Activated CD4-positive, alpha-beta T cell treated with anti-CD3 and anti-CD28 coated beads for 24 hours (primary cell): ENCODE results near the gene ENPP7.
"Not testable (repeated sequence)": the region's sequence is repeated elsewhere in the genome, so short reads cannot be mapped to it uniquely, and the experiment has no call there.

Experiments
- DNase-seq, 2 donors: peaks; one replicate each; pipeline ENCODE4 v3.0.0-alpha.2; 2020; ENCODE audit warnings: low read depth in 2 of 2

ENPP7 gene

DNA sequence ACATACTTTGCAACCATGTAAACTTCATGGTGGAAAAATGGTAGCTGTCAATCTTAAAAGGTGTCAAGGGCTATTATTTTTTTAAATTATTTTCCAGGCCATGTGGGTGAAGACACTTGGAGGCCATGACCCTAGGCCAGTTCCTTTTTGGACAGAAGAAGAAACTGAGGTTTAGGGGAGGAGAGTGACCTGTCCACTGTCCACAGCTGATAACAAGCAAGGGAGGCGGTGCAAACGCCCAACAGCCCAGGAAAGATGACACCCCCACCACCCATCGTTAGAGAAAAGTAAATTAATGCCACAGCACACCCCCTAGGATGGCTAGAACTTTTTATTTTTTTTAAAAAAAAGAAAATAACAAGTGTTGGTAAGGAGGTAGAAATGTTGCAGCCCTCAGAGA lies 19.2 kb downstream of the ENPP7 start:
- no peak for DNase-seq

DNA sequence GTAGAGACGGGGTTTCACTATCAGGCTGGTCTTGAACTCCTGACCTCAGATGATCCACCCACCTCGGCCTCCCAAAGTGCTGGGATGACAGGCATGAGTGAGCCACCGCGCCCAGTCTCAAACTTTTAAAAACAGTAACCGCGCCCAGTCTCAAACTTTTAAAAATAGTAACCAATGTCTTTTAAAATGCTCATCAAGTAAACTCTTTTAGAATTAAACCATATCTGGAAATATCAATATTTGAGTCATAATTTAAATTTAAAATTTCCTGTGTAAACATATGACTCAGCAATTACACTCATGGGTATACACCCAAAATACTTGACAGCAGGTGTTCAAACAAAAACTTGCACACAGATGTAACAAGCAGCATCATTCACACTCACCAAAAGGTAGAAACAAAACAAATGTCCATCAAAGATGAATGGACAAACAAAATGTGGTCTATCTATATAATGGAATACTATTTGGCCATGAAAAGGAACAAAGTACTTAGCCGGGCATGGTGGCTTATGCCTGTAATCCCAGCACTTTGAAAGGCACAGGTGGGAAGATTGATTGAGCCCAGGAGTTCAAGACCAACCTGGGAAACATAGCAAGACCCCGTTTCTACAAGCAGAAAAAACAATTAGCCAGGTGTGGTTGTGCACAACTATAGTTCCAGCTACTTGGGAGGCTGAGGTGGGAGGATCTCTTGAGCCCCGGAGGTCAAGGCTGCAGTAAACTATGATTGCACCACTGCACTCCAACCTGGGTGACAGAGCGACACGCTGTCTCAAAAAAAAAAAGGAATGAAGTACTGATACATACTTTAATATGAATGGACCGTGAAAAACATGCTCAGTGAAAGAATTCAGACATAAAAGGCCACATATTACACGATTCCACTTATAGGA lies 20.2 kb downstream of the ENPP7 start:
- DNase-seq = no peak

DNA sequence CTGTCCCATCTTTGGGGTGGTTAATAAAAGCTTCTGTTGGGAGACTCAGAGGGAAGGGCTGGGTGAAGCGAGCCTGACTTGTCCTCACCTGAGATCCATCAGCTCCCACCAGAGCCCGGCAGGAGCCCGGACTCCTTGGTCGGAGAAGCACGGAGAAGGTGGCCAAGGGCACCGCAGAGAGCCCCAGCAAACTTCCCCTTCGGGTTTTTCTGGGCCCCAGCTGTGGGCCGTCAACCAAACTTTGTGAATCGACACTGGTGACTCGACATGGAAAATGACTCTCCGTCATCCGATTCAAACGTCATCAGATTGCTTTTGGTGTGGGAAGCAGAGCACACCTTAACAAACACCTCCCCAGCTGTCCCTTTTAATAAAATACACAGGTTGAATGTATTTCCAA lies 21.4 kb downstream of the ENPP7 start:
- no peak for DNase-seq

DNA sequence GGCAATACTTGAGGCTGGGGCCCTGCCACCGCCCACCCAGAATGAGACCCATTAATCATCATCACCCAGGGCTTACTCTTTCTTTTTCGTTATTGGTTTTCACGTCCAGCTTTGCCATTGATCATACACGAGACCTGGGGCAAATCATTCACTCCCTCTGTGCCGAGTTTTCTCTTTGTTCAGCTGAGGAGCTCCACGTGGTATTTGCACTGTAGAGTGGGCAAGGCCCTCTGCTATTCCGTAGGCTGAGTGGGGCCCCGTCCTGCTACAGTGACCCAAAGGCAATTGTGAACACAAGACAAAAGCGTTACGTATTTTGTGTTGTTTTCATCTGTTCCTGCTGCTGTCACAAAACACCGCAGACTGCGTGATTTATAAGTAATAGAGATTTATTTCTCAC lies 23.6 kb downstream of the ENPP7 start:
- DNase-seq = no peak

DNA sequence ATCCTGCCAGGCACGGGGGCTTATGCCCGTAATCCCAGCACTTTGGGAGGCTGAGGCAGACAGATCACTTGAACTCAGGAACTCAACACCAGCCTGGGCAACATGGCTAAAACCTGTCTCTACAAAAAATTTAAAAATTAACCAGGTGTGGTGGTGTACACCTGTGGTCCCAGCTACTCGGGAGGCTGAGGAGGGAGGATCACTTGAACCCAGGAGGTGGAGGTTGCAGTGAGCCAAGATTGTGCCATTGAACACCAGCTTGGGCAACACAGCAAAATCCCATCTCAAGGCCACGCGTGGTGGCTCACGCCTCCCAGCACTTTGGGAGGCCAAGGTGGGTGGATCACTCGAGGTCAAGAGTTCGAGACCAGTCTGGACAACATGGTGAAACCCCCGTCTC lies 24.2 kb downstream of the ENPP7 start:
- DNase-seq = not testable (repeated sequence)

DNA sequence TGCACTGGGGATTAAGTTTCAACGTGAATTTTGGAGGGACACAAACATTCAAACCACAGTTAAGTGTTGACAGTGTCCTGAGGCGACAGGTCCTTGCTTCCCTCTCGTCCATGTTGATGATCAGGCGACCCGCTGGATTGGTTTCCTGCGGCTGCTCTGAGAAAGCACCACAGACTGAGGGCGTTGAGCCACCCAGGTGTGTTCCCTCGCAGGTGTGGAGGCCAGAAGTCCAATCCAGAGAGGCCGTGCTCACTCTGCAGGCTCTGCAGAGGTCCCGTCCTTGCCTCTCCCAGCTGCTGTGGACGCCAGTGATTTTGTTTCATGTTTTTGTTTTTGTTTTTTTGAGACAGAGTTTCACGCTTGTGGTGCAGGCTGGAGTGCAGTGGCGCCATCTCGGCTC lies 24.8 kb downstream of the ENPP7 start:
- DNase-seq = no peak

- no peak for DNase-seq
These were observed 26.5 kb downstream of the ENPP7 start for GRCh38 chr17:79757140-79757745.

DNA sequence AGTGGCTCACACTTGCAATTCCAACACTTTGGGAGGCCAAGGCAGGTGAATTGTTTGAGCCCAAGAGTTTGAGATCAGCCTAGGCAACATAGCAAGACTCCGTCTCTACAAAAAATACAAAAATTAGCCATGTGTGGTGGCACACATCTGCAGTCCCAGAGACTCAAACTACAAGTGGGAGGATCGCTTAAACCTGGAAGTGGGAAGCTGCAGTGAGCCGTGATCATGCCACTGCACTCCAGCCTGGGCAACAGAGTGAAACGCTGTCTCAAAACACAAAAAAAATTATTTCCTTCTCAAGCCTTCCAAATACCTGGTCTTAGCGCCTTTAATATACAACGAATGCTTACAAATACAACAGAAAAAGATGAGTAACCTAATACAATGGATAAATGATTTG lies 27.5 kb downstream of the ENPP7 start:
- no peak for DNase-seq

DNA sequence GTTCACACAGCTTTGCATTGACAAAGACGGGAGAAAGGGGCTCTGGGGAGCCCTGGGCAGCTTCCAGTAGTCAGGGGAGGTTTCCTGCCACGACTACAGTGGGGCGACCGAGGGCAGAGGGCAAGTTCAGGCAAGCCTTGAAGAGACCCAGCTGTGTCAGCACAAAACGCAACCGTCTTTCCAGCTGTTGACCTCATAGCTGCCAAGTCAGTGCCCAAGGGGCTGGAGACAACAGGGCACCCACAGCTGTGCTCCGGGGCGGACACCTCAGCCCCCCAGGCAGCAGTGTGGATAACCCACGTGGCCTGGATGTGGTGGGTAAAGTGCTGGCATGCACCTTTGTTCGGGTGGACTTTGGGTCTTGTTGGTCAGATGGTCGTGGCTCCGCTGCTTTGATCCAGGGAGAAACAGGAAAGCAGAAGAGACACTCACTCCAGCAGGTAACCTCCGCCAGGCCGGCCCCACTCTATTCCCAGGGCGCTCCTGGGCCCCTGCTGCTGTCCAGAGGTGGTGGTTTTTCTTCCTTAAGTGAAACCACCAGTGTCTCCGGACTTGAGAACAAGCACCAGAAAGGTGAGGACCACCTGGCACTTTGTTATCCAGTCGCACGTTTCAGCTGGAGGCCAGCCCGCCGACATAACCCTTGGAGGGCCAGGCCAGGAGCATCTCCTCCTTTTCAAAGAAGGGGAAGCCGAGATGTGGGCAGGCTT lies 29.6 kb downstream of the ENPP7 start:
- no peak for DNase-seq

- DNase-seq = no peak
These were observed 31.3 kb downstream of the ENPP7 start for GRCh38 chr17:79761894-79762589.

DNA sequence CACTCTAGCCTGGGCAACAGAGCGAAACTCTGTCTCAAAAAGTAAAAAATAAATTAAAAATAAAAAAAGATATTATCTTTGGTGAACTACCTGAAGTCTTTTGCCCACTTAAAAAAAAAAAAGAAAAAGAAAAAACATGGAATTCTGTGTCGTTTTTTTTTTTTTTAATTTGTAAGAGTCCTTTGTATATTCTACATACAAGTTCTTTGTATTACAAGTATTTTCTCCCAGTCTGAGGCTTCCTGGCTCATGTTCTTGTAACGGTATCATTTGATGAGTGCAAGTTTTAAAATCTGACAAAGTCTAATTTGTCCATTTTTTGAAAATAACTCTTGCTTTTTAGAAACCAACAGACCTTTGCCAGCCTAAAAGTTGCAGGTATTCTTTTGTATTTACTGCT lies 35.0 kb downstream of the ENPP7 start:
- DNase-seq = no peak

DNA sequence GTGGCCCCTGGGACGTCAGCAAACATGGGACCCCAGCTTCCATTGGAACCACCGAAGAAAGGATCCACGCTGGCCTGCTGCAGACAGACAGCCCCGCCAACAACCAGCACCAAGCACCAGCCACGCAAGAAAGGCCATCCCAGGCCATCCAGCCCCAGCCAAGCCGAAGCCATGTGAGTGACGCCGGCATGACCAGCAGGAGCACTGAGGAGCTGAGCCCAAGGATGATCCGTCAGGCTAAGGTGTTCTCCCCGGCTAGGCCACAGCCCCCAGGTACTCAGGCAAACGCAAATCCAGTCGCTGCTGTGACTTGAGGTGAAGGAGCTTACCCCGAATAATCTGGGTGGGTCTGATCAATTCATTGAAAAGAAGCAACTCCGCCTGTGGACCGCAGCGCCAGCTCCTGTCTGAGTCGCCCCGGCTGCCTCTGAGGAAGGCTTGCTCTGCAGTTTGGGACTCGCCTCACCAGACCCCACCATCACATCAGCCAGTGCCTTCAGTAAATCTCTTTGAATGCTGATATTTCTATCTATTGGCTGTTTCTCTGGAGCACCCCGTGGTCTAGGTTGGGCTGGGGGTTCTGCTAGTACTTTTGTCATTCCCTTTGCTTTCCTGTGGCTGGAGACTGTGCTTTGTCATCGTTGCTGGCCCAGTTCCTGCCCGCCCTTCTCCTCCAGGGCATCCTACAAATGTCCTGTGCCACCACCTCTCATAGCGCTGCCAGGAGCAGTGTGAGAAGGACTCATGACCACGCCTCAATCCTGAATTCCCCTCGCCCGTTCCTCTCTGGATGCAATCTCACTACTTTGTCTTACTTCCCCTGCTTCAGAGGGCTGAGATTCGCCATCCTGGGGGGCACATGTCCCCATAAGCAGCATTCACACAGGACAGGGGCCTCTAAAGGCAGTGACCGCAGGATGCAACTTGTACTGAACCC lies 39.1 kb downstream of the ENPP7 start:
- no peak for DNase-seq

- no peak for DNase-seq
These were observed 40.5 kb downstream of the ENPP7 start for GRCh38 chr17:79771276-79771675.

DNA sequence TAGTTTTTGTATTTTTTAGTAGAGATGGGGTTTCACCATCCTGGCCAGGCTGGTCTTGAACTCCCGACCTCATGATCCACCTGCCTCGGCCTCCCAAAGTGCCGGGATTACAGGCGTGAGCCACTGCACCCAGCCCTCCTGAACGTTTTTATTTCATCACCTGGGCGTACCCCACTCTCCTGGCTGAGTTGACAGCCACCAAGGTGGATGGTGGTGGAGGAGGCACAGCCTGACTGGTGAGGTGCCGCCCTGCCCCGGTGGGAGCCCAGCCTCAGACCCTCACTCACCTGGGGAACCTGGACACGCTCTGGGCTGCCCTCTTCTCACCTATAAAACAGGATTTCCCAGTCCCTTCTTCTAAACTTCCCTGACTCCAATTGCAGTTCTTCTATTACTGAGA lies 42.0 kb downstream of the ENPP7 start:
- not testable (repeated sequence) for DNase-seq

DNA sequence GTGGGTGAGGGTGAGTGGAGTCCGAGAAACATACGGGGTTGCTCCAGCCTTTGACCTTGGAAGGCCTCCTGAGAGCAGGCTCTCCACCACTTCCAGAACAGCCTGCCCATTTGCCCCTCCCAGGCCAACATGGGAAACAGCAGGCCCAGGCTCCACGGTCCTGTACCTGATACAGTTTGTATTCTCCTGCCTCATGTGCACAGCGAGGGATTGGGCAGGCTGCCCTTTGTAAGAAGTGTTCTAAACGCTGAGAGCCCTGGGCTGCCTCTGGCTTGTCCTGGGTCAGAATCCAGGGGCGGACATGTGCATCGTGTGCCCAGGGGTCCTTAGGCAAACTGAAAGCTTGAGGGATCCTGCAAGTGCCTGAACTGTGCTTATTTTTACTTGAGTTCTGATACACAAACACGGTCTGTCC lies 43.8 kb downstream of the ENPP7 start:
- no peak for DNase-seq

GRCh38 chr17:79775632-79776031 lies 44.9 kb downstream of the ENPP7 start:
- DNase-seq = no peak

DNA sequence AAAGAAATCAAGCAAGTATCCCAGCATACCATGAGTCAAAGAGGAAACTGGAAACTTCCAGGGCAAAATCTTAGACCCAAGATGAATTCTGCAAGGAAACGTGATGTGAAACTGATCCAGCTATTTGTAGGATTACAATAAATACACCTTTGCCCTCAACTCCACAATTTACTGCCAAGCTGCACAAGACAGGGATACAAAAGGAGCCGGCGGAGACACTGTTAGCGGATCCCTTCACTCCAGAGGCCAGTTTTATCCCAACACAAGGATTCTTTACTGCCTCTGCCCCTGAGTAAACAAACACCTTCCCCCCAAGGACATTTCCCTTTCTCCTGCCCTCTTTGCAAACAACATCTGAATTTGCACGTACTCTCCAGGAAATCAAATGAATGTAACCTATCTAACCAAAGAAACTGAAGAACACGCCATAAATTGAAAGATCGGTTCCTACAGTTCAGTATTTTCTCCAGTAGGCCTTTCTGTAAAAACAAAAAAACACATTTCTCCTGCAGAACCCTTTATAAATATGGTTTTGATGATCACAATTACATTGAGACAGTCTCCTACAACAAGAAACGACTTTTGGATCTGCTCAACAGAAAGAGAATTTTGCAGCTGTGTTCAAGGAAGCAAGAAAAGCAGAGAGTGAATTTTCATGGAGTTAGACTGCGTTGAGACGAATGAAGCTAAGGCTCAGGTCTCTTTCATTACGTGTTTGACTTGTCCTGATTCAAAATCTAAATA lies 45.8 kb downstream of the ENPP7 start:
- no peak for DNase-seq

DNA sequence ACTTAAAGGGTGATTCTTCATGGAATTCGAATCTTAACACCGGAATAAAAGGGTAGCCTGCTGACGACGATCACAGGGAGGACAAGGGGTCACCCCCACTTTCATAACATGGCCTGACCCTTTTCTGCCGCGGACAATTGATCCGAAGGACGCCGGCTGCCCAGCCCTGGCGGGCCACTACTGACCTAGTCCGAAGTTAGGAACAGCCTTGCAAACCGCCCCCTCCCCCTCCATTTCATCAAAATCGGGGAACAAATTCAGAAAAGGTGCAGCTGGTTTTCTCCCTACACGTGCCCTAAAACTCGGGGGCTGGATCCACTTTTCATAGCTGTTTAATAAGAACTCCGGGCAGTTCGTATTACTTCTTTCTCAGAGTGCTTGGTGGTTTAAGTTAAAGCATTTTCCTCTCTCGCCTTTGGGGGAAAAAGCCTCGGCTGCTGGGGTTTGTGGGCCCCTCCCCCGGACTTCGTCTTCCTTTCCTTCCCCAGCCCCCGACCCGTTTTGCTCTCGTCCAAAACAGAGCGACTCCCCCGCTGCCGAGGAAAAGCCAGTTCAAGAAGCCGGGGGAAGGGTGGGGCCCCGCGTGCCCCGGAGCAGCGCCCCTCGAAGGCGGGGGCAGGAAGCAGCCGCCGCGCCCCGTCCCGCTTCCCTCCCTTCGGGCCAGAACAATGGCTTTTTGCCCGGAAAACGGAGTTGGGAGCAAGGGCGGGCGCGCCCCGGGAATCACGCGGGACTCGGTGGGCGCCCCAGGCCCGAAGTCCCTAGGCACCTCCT lies 46.6 kb downstream of the ENPP7 start:
- no peak for DNase-seq

- DNase-seq = peak; percentile 70 to 75
These were observed 47.3 kb downstream of the ENPP7 start, which contains the start of gene CBX2 for GRCh38 chr17:79777894-79778503. TSS of gene CBX2 (plus strand) at chr17:79778148. CDS start at chr17:79778236, 88 bp downstream.
